HG02588 (cell line): ENCODE measurements around the gene B4GALT2.

Source experiments
- ATAC-seq: cut with Tn5 transposase; IDR thresholded peaks from one replicate; pipeline ENCODE4 v1.9.1; 2021; ENCODE audit warnings: mild to moderate bottlenecking, moderate library complexity; ENCODE audit not compliant: unreplicated experiment

Gene B4GALT2

GRCh38 chr1:43969416-43969745 lies 9.6 kb upstream of the B4GALT2 start:
- ATAC-seq, result no peak

GRCh38 chr1:43969746-43970466 lies 9.1 kb upstream of the B4GALT2 start, which contains the start of gene DPH2:
TSS of gene DPH2 (plus strand) at chr1:43970010. CDS start at chr1:43970176, 166 bp downstream.
- peak; percentile 75 for ATAC-seq

GRCh38 chr1:43970502-43970901 lies 8.5 kb upstream of the B4GALT2 start:
- no peak for ATAC-seq

GRCh38 chr1:43970911-43971310 lies 8.1 kb upstream of the B4GALT2 start:
- ATAC-seq, result no peak

- no peak for ATAC-seq
Measured at GRCh38 chr1:43971336-43971980, 7.6 kb upstream of the B4GALT2 start.

GRCh38 chr1:43973981-43974442 lies 5.0 kb upstream of the B4GALT2 start:
- ATAC-seq, result no peak

GRCh38 chr1:43974443-43975248 lies 4.4 kb upstream of the B4GALT2 start, which contains the start of gene ATP6V0B:
TSS of gene ATP6V0B (plus strand) at chr1:43974960. CDS start at chr1:43975041, 81 bp downstream.
- peak; percentile 66 for ATAC-seq

- no peak for ATAC-seq
Measured at GRCh38 chr1:43975249-43975961, 3.6 kb upstream of the B4GALT2 start.

- no peak for ATAC-seq
Measured at GRCh38 chr1:43976045-43976444, 3.0 kb upstream of the B4GALT2 start.

GRCh38 chr1:43976890-43977289 lies 2.1 kb upstream of the B4GALT2 start:
- ATAC-seq, result no peak

- ATAC-seq, result no peak
Measured at GRCh38 chr1:43977376-43978263, 1.4 kb upstream of the B4GALT2 start.

GRCh38 chr1:43978264-43978550 lies 803 bp upstream of the B4GALT2 start:
- no peak for ATAC-seq

- ATAC-seq, result no peak
Measured at GRCh38 chr1:43979261-43979527, 184 bp downstream of the B4GALT2 start.

- no peak for ATAC-seq
Measured at GRCh38 chr1:43979528-43980254, 681 bp downstream of the B4GALT2 start.

- ATAC-seq, result no peak
Measured at GRCh38 chr1:43980255-43981134, 1.5 kb downstream of the B4GALT2 start.

GRCh38 chr1:43981135-43981491 lies 2.1 kb downstream of the B4GALT2 start:
- no peak for ATAC-seq

- no peak for ATAC-seq
Measured at GRCh38 chr1:43981636-43982035, 2.6 kb downstream of the B4GALT2 start.

GRCh38 chr1:43982241-43982640 lies 3.2 kb downstream of the B4GALT2 start:
- ATAC-seq, result no peak

- no peak for ATAC-seq
Measured at GRCh38 chr1:43982808-43983207, 3.8 kb downstream of the B4GALT2 start.
